Subcutaneous abdominal adipose tissue (tissue), 5 donors: ENCODE data around the gene CENPE.
"Not testable (repeated sequence)": the region's sequence is repeated elsewhere in the genome, so short reads cannot be mapped to it uniquely, and the experiment has no call there.

Experiments
- H3K27ac ChIP-seq: one replicate; pipeline ENCODE4 v1.7.0; 2013; ENCODE audit warnings: low read depth, mild to moderate bottlenecking, inconsistent platforms, low read length, moderate library complexity
- H3K27me3 ChIP-seq, 5 donors: one replicate each; pipeline ENCODE4 v1.7.0; 2013; ENCODE audit warnings: low read length in 5 of 5, inconsistent platforms in 1 of 5; ENCODE audit not compliant: control insufficient read depth in 5 of 5, insufficient read depth in 4 of 5
- H3K36me3 ChIP-seq, 5 donors: one replicate each; pipeline ENCODE4 v1.7.0; 2013; ENCODE audit warnings: low read length in 5 of 5; ENCODE audit not compliant: control insufficient read depth in 5 of 5, insufficient read depth in 5 of 5
- H3K4me1 ChIP-seq, 5 donors: one replicate each; pipeline ENCODE4 v1.7.0; 2013; ENCODE audit warnings: low read length in 5 of 5, mild to moderate bottlenecking in 3 of 5, moderate library complexity in 1 of 5; ENCODE audit not compliant: control insufficient read depth in 5 of 5, insufficient read depth in 5 of 5
- H3K4me3 ChIP-seq, 5 donors: one replicate each; pipeline ENCODE4 v1.7.0; 2013; ENCODE audit warnings: low read length in 5 of 5, low read depth in 1 of 5
- H3K9ac ChIP-seq, 5 donors: one replicate each; pipeline ENCODE4 v1.7.0; 2013; ENCODE audit warnings: low read length in 5 of 5, mild to moderate bottlenecking in 4 of 5, moderate library complexity in 3 of 5
- H3K9me3 ChIP-seq, 5 donors: one replicate each; pipeline ENCODE4 v1.7.0; 2013; ENCODE audit warnings: low read length in 5 of 5; ENCODE audit not compliant: control insufficient read depth in 5 of 5
- donor health status: healthy.
- donor health status: healthy.
- donor health status: healthy.
- donor health status: healthy.
- donor health status: healthy.

CENPE gene

DNA sequence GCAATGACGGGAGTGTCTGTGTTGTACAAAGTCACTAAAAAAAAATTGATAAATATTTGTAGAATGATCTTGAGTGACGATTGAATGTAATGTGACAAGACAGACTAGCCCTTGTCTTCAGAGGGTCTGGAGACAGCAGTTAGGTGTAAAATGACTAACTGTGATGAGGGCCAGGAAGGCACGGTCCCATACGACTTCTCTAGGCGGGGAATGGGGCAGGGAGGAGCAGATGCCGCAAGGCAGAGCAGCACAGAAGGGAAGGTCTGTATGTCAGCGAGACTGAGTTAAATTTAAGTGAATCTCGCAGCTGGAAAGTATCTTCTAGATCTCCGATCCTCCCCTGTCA lies 405 bp downstream of the CENPE start:
- peak overlapping the region; percentile 82 to 97 (median 92) for H3K4me3 ChIP-seq
- H3K4me1 ChIP-seq = peaks cover 3 to 18% (median 13%) of the 10 kb centered on the region in 5 donors
- H3K27ac ChIP-seq = peak overlapping the region; percentile 33
- no peaks in the 10 kb centered on the region for H3K36me3 ChIP-seq
- H3K9ac ChIP-seq = peak overlapping the region; percentile 87 to 93 (median 90)
- H3K9me3 ChIP-seq = no peaks in the 10 kb centered on the region
- H3K27me3 ChIP-seq = peaks cover 0 to 4% (median 0%) of the 10 kb centered on the region in 5 donors

DNA sequence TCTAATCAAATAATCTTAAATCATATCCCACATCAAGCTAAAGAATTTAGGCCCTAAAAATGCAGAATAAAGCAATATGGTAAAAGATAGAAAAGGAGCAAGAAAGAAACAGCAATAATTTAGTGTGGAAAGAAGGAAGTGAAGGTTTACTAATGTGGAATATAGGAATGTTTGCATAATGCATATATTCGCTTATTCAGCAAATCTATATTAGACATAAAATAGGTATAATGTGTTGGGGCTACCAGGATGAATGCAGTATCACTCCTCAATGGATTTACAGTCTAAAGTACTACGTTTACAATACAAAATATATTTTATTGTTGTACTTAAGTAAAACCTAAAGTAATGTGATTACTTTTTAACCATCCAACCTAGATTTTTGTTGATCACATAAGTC lies 4.7 kb downstream of the CENPE start:
- H3K9me3 ChIP-seq = no peaks in the 10 kb centered on the region
- H3K4me3 ChIP-seq = no peak overlapping the region
- no peak overlapping the region for H3K9ac ChIP-seq
- H3K27me3 ChIP-seq = no peaks in the 10 kb centered on the region
- H3K4me1 ChIP-seq = peaks cover 3 to 12% (median 8%) of the 10 kb centered on the region in 5 donors
- H3K36me3 ChIP-seq = no peaks in the 10 kb centered on the region
- no peak overlapping the region for H3K27ac ChIP-seq

- no peak overlapping the region for H3K4me3 ChIP-seq
- no peak overlapping the region for H3K9ac ChIP-seq
- peaks cover 0 to 8% (median 5%) of the 10 kb centered on the region in 5 donors for H3K9me3 ChIP-seq
- H3K36me3 ChIP-seq = no peaks in the 10 kb centered on the region
- no peak overlapping the region for H3K27ac ChIP-seq
- H3K4me1 ChIP-seq = no peaks in the 10 kb centered on the region
- H3K27me3 ChIP-seq = no peaks in the 10 kb centered on the region
Measured at GRCh38 chr4:103171006-103171405, 27.1 kb downstream of the CENPE start.

DNA sequence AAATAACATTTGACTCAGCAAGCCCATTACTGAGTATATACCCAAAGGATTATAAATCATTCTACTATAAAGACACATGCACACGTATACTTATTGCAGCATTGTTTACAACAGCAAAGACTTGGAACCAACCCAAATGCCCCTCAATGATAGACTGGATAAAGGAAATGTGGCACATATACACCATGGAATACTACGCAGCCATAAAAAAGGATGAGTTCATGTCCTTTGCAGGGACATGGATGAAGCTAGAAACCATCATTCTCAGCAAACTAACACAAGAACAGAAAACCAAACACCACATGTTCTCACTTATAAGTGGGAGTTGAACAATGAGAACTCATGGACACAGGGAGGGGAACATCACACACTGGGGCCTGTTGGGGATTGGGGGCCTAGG lies 28.4 kb downstream of the CENPE start:
- H3K9ac ChIP-seq, H3K4me3 ChIP-seq, H3K9me3 ChIP-seq: not testable (repeated sequence)

DNA sequence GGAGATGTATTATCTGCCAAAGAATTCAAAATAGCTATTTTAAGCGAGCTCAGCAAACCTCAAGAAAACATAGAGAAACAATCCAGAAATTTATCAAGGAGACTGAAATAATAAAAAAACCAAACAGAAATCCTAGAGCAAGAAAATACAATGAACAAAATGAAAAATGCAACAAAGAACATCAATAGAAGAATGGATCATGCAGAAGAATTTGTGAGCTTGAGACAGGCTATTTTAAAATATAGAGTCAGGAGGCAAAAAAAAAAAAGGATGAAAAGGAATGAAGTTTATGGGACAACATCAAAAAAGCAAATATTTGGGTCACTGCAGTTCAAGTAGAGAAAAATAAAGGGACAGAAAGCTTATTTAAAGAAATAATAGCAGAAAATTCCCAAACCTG lies 29.1 kb downstream of the CENPE start:
- Histone ChIP-seq H3K27ac (no peak overlapping the region), H3K4me3 (no peak overlapping the region), H3K9ac (no peak overlapping the region), H3K27me3 (no peaks in the 10 kb centered on the region), H3K9me3 (peaks cover 0 to 8% (median 5%) of the 10 kb centered on the region in 5 donors), H3K4me1 (no peaks in the 10 kb centered on the region), H3K36me3 (no peaks in the 10 kb centered on the region)

More for the DNA sequence above, 28.4 kb downstream of the CENPE start:
- not testable (repeated sequence) for H3K4me1 ChIP-seq, H3K27me3 ChIP-seq, H3K36me3 ChIP-seq, H3K27ac ChIP-seq

DNA sequence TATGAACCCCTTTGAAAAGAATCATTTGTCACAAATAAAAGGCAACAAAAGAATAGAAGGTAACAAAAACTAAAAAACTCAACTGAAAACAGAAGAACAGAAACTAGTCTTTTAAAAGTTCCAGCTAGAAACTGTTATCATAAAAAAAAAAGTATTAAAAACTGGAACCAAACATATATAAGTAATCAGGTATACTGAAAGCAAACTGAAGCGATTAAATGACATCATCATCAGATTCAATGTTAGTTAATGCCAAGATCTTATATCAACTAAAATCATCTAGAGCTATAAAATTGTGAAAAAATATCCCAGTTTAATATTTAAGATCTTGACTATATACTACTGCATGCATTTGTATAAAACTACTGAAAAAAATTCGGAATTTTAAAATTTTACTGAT lies 36.0 kb downstream of the CENPE start:
- no peak overlapping the region for H3K9ac ChIP-seq
- no peaks in the 10 kb centered on the region for H3K27me3 ChIP-seq
- no peak overlapping the region for H3K27ac ChIP-seq
- H3K4me1 ChIP-seq = no peaks in the 10 kb centered on the region
- H3K36me3 ChIP-seq = peaks cover 0 to under 1% (median 0%) of the 10 kb centered on the region in 5 donors
- no peaks in the 10 kb centered on the region for H3K9me3 ChIP-seq
- H3K4me3 ChIP-seq = no peak overlapping the region

GRCh38 chr4:103158760-103159159 lies 39.4 kb downstream of the CENPE start:
- no peaks in the 10 kb centered on the region for H3K4me1 ChIP-seq
- no peaks in the 10 kb centered on the region for H3K27me3 ChIP-seq
- H3K9ac ChIP-seq = no peak overlapping the region
- H3K9me3 ChIP-seq = no peaks in the 10 kb centered on the region
- peaks cover 0 to 7% (median 0%) of the 10 kb centered on the region in 5 donors for H3K36me3 ChIP-seq
- H3K4me3 ChIP-seq = no peak overlapping the region
- H3K27ac ChIP-seq = no peak overlapping the region

DNA sequence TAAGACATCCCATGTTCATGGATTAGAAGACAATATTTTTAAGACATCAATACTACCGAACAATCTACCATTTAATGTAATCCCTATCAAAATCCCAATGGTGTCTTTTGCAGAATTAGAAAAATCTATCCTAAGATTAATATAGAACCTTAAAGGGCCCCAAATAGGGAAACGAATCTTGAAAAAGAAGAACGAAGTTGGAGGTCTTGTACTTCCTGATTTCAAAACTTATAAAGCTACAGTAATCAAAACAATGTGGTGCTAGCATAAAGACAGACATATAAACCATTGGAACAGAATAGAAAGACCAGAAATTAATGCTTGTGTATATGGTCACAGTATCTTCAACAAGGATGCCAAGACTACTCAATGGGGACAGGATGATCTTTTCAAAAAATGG lies 42.0 kb downstream of the CENPE start:
- Histone ChIP-seq H3K36me3 (peaks cover 0 to 7% (median 0%) of the 10 kb centered on the region in 5 donors), H3K27ac (no peak overlapping the region), H3K4me1 (no peaks in the 10 kb centered on the region), H3K27me3 (no peaks in the 10 kb centered on the region), H3K9ac (no peak overlapping the region), H3K4me3 (no peak overlapping the region), H3K9me3 (no peaks in the 10 kb centered on the region)

- Histone ChIP-seq H3K27me3 (no peaks in the 10 kb centered on the region), H3K27ac (no peak overlapping the region), H3K9ac (no peak overlapping the region), H3K4me3 (no peak overlapping the region), H3K9me3 (no peaks in the 10 kb centered on the region), H3K36me3 (peaks cover 0 to 7% (median 0%) of the 10 kb centered on the region in 5 donors), H3K4me1 (no peaks in the 10 kb centered on the region)
Measured at GRCh38 chr4:103152381-103152780, 45.8 kb downstream of the CENPE start.

- H3K36me3 ChIP-seq = no peaks in the 10 kb centered on the region
- no peaks in the 10 kb centered on the region for H3K9me3 ChIP-seq
- no peaks in the 10 kb centered on the region for H3K27me3 ChIP-seq
- H3K27ac ChIP-seq = no peak overlapping the region
- H3K4me1 ChIP-seq = no peaks in the 10 kb centered on the region
- no peak overlapping the region for H3K9ac ChIP-seq
- H3K4me3 ChIP-seq = no peak overlapping the region
Measured at GRCh38 chr4:103150677-103151076, 47.5 kb downstream of the CENPE start.

GRCh38 chr4:103144926-103145325 lies 53.2 kb downstream of the CENPE start:
- no peak overlapping the region for H3K27ac ChIP-seq
- no peaks in the 10 kb centered on the region for H3K36me3 ChIP-seq
- H3K4me1 ChIP-seq = no peaks in the 10 kb centered on the region
- no peak overlapping the region for H3K4me3 ChIP-seq
- no peaks in the 10 kb centered on the region for H3K9me3 ChIP-seq
- no peak overlapping the region for H3K9ac ChIP-seq
- no peaks in the 10 kb centered on the region for H3K27me3 ChIP-seq
